ENCODE data around the gene FAM210A.

Gene FAM210A

GRCh38 chr18:13614641-13615288, 111.6 kb downstream of the FAM210A start:
- Mint-ChIP-seq H3K27ac (peak overlapping the region; percentile 94), H3K27me3 (no peaks in the 10 kb centered on the region), H3K4me1 (ENCODE audit: low read depth) (peaks cover 71% of the 10 kb centered on the region), H3K9me3 (ENCODE audit: low read depth) (no peaks in the 10 kb centered on the region), H3K4me3 (peak overlapping the region; percentile 85), H3K36me3 (no peaks in the 10 kb centered on the region)

DNA sequence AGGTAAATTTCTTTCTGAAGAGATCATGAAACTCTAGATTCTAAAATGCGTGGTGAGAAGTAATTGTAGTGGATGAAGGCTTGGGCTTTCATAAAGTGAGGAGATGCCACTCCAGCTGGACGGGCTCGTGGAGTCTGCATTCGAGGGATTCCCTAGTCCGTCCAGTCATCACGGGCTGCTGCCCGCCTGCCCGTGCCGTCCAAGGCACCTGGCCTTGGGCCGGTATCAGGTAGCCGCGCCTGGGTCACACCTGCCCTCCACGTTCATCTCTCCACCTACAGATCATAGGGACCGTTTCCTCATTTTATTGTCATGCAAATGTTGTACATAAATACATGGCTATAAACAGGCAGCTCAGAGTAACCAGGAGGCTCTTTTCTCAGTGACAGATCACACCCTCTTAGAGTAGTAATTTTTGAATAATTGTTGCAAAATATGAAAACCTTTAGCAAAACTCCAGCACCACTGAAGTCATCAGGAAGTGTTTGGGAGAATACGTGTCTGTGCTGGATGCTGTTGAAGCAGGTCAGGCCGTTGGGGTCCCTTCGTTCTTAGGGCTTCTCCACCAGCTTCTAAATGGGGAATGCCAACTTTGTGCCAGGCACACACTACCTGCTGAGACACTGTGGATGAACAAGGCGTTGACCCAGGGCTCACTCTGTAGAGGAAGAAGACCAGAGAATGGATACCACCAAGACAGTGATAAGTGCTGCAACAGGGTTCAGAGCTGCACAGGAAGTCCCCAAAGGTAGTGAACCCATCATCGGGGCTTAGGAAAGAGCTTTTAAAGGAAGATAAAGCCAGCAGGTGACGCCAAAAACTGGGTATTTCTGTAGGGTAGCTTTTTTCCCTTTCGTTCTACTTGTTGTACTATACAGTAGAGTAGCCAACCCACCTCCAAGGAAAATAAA, 112.5 kb downstream of the FAM210A start:
- H3K4me1 Mint-ChIP-seq (ENCODE audit: low read depth): peaks cover 80% of the 10 kb centered on the region
- H3K27ac Mint-ChIP-seq: peak overlapping the region; percentile 92
- no peaks in the 10 kb centered on the region for H3K9me3 Mint-ChIP-seq (ENCODE audit: low read depth)
- no peaks in the 10 kb centered on the region for H3K27me3 Mint-ChIP-seq
- H3K36me3 Mint-ChIP-seq: no peaks in the 10 kb centered on the region
- H3K4me3 Mint-ChIP-seq: peak overlapping the region; percentile 85
